Breast epithelium (tissue), 3 donors: ENCODE results near the gene ZNF169.

Source experiments
- CTCF ChIP-seq, 3 donors: fragments of 450-650 bp; IDR thresholded peaks; one replicate each; pipeline ENCODE4 v1.5.1; 2016 to 2017; ENCODE audit warnings: antibody characterized with exemption in 3 of 3, mild to moderate bottlenecking in 3 of 3, moderate library complexity in 3 of 3
- POLR2A ChIP-seq: fragments of 450-650 bp; IDR thresholded peaks from one replicate; pipeline ENCODE4 v1.6.1; 2016; ENCODE audit warnings: antibody characterized with exemption, mild to moderate bottlenecking, moderate library complexity
- POLR2AphosphoS5 ChIP-seq, 3 donors: sonication (generic); formaldehyde crosslinking; IDR thresholded peaks; one replicate each; pipeline ENCODE4 v1.6.1; 2017; ENCODE audit warnings: antibody characterized with exemption in 3 of 3

DNA sequence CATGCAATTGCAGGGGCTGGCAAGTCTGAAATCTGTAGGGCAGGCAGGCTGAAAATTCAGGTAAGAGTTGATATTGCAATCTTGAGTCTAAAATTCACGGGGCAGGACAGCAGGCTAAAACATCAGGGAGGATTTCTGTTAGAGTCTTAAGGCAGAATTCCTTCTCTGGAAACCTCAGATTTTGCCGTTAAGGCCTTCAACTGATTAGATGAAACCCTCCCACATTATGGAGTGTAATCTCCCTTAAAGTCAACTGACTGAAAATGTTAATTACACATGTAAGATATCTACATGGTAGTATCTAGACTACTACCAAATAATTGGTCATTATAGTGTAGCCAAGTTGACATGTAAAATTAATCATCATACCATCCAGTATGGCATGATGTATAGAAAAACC lies 3.1 kb upstream of the ZNF169 start:
- TF ChIP-seq POLR2A = no peak
- TF ChIP-seq CTCF (IDR thresholded peaks at IDR 0.05) = no peak
- TF ChIP-seq POLR2AphosphoS5 (IDR thresholded peaks at IDR 0.05) = no peak
